Measurements from ENCODE around the gene SPEN. TPM values are rescaled to one million over a fixed set of nuclear protein-coding genes. Genes with fewer than 3 reads are reported as not detected.
"Not testable (repeated sequence)": the region's sequence is repeated elsewhere in the genome, so short reads cannot be mapped to it uniquely, and the experiment has no call there.

Gene SPEN
- total RNA-seq, 1 donor, result 36.4 TPM

DNA sequence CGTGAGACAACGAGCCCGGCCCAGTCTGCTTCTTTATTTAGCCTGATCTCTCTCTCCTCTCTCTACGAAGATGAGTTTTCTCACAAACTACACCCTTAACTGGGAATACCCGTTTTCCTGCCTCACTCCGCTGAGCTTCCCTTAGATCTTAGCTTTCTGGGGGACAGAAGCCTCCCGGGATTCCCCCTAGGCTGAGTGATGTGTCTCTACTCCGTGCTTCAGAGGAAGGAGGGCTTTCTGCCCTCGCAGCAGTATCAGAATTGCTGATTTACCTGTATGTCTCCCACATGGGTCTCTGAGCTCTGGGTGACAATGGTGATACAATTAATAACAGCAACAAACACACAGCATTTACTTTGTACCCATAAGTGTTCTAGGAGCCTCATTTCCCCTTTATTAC is 127.3 kb downstream of the SPEN start:
- DNase-seq (ENCODE audit: low read depth in 2 of 3, low spot score in 2 of 3), result no peak

DNA sequence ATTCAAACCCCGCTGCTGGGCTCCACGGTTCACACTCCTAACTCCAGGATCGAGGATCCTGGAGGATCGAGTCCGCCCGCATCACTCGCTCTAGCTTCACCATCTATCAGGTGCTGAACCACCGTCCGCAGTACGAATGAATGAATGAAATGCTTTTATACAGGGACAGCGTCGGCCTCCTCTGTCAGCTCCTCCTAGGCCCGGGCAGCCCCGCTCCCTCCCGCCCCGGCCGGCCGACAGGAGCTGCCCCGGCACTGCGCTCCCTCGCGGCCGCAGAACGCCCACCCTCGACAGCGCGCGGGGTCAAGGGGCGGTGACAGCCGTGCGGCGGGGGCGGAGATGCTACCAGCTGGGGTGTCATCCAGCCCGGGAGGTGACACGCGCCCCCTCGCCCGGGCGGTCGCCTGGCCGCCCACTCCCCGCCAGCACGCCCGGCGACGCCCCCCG is 127.9 kb downstream of the SPEN start:
- DNase-seq (ENCODE audit: low read depth in 2 of 3, low spot score in 2 of 3), result peak in 2 of 3 donors; percentile 63 to 66

- DNase-seq (ENCODE audit: low read depth in 2 of 3, low spot score in 2 of 3), result peak; percentile 94 to 96 (median 94)
Observed at GRCh38 chr1:15975805-15976680, 128.5 kb downstream of the SPEN start, which contains the start of gene ZBTB17. TSS of gene ZBTB17 (minus strand) at chr1:15976101. CDS start at chr1:15948495, 27,606 bp downstream.

DNA sequence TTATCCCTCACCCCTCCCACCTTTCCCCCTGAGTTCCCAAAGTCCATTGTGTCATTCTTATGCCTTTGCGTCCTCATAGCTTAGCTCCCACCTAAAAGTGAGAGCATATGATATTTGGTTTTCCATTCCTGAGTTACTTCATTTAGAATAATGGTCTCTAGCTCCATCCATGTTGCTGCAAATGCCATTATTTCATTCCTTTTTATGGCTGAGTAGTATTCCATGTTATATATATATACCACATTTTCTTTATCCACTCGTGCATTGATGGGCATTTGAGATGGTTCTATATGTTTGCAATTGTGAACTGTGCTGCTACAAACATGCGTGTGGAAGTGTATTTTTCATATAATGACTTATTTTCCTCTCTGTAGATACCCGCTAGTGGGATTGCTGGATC is 130.4 kb downstream of the SPEN start:
- DNase-seq (ENCODE audit: low read depth in 2 of 3, low spot score in 2 of 3), result not testable (repeated sequence)

- no peak for DNase-seq (ENCODE audit: low read depth in 2 of 3, low spot score in 2 of 3)
Observed at GRCh38 chr1:15981679-15982078, 134.2 kb downstream of the SPEN start.

DNA sequence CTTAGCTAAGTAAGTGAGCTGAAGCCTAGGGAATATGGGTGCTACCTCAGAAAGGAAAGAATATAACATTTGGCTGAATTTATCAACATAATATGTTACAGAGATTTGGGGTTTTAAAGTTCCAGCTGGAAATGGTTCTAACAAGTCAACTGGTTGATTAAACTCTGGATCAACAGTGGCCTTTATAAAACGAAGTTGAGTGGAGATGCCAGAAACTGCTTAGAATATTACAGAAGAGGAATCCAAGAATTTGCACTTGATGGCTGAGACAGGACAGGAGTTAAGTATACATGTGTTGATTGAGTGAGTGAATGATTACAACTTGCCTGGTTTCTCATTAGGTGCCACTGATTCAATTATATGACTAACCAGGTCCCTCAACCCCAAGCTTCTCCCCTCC is 135.8 kb downstream of the SPEN start:
- no peak for DNase-seq (ENCODE audit: low read depth in 2 of 3, low spot score in 2 of 3)

DNA sequence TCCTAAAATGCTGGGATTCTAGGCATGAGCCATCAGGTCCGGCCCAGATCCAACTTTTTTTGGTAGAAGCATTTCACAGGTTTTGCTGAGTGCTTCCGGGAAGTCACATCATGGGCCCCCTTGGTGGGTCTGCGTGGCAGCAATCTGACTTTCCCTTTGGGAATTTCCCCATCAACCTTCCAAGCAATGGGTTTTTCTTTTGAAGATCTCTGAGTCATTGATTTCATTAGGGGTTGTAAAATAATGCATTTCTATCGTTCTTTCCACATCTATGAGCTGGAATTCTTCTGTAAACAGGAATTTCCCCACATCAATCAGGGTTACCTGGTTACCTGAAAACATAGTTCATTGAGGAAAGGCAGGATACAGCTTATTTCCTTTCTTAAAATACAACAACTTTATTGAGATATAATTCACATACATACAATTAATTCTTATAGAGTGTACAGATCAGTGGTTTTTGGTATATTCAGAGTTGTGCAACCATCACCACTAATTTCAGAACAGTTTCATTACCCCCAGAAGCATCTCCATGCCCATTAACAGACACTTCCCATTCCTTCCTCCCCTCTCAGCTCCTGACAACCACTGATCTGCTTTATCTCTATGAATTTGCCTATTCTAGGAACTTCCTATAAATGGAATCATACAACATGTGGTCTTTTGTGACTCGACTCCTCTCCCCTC is 138.2 kb downstream of the SPEN start:
- no peak for DNase-seq (ENCODE audit: low read depth in 2 of 3, low spot score in 2 of 3)

DNA sequence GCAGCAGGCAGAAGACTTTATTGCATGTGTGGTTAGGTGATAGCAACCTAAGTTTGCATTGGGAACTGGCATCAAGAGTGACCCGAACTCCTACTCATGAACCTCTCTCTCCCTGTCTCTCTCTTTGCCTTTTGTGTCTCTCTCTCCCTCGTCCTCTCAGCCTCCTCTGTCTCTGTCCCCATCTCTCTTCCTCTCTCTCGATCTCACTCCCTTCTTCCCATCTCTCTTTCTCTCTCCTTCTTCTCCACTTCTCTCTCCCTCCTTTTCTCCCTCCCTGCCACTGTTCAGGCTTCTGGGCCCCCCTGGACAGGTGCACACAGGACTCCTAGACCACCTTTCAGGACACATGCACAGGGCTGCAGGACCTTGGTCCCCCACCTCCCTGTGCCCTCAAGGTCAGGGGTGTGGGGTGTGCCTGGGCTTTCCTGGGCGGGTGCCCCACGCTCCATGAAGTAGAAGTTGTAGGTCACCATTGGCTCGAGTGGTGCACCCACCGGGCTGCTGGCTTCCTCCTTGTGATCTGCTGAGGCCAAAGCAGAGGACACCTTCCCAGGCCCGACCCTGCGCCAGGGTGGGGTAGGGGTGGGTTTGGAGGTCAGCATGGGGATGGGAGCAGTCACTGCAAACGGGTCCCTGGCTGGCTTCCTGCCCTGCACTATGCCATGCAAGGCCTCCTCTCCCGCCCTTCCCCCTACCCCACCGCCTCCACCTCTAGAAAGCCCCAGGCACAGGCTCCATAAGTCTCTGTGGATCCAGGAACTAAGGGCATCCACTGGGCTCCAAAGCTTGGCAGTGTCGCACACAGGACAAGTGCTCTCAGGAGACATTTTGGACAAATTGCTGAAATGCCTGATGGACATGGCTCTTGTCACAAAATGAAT is 141.6 kb downstream of the SPEN start:
- no peak for DNase-seq (ENCODE audit: low read depth in 2 of 3, low spot score in 2 of 3)

GRCh38 chr1:15989776-15990175 is 142.3 kb downstream of the SPEN start:
- no peak for DNase-seq (ENCODE audit: low read depth in 2 of 3, low spot score in 2 of 3)

Small RNA genes lying within 50 kb of the gene (small RNA-seq; reads per million reads assigned to genes)
- gene AL034555.1 (not detected), gene AL355994.1 (not detected), gene AL355994.5 (not detected)

Other genes starting within 250 kb of the SPEN start
- 15.3 TPM for gene DDI2, start 230.2 kb upstream of the SPEN start, total RNA-seq
- 63.8 TPM for gene PLEKHM2, start 163.4 kb upstream of the SPEN start, total RNA-seq
- 1.3 TPM for gene SLC25A34, start 111.4 kb upstream of the SPEN start, total RNA-seq
- gene TMEM82, start 105.2 kb upstream of the SPEN start, total RNA-seq, result not detected
- gene FBLIM1, start 88.9 kb upstream of the SPEN start, total RNA-seq, result 0.27 TPM
- 0.54 TPM for gene UQCRHL, start 40.1 kb upstream of the SPEN start, total RNA-seq
- gene ZBTB17, start 128.4 kb downstream of the SPEN start, total RNA-seq, result 97.5 TPM
- gene SRARP, start 156.5 kb downstream of the SPEN start, total RNA-seq, result not detected
- not detected for gene HSPB7, start 170.3 kb downstream of the SPEN start, total RNA-seq
- not detected for gene CLCNKA, start 174.3 kb downstream of the SPEN start, total RNA-seq
- 0.81 TPM for gene CLCNKB, start 196.1 kb downstream of the SPEN start, total RNA-seq
- gene FAM131C, start 225.9 kb downstream of the SPEN start, total RNA-seq, result not detected

Data from hematopoietic multipotent progenitor cell (in vitro differentiated cells).